DMS114 treated with DMSO at 0.1 percent for 48 hours (cell line): ENCODE measurements around the gene RAB28.

Source experiments
- DNase-seq: peaks from one replicate; lab custom pipeline; 2025; ENCODE audit not compliant: unreplicated experiment; lab: John Stamatoyannopoulos, UW

Gene RAB28

GRCh38 chr4:13384055-13384454 is 100.1 kb downstream of the RAB28 start:
- no peak for DNase-seq

GRCh38 chr4:13378973-13379759 is 105.0 kb downstream of the RAB28 start:
- DNase-seq: no peak

- no peak for DNase-seq
Measured at GRCh38 chr4:13371048-13371447, 113.1 kb downstream of the RAB28 start.

GRCh38 chr4:13368217-13368616 is 115.9 kb downstream of the RAB28 start:
- no peak for DNase-seq

GRCh38 chr4:13367691-13368090 is 116.4 kb downstream of the RAB28 start:
- DNase-seq: no peak

- DNase-seq: no peak
Measured at GRCh38 chr4:13367244-13367643, 116.9 kb downstream of the RAB28 start.

GRCh38 chr4:13365195-13365594 is 118.9 kb downstream of the RAB28 start:
- no peak for DNase-seq

GRCh38 chr4:13364653-13365052 is 119.5 kb downstream of the RAB28 start:
- no peak for DNase-seq

GRCh38 chr4:13364172-13364571 is 120.0 kb downstream of the RAB28 start:
- no peak for DNase-seq

GRCh38 chr4:13359809-13360208 is 124.3 kb downstream of the RAB28 start:
- no peak for DNase-seq

GRCh38 chr4:13355111-13355880 is 128.8 kb downstream of the RAB28 start:
- no peak for DNase-seq

- no peak for DNase-seq
Measured at GRCh38 chr4:13349096-13349495, 135.0 kb downstream of the RAB28 start.

- no peak for DNase-seq
Measured at GRCh38 chr4:13348216-13348615, 135.9 kb downstream of the RAB28 start.

GRCh38 chr4:13347517-13348125 is 136.5 kb downstream of the RAB28 start:
- DNase-seq: no peak

GRCh38 chr4:13344216-13344615 is 139.9 kb downstream of the RAB28 start:
- DNase-seq: no peak

GRCh38 chr4:13340672-13341071 is 143.5 kb downstream of the RAB28 start:
- no peak for DNase-seq

GRCh38 chr4:13331827-13332226 is 152.3 kb downstream of the RAB28 start:
- DNase-seq: no peak

- no peak for DNase-seq
Measured at GRCh38 chr4:13329963-13330362, 154.2 kb downstream of the RAB28 start.

GRCh38 chr4:13329340-13329850 is 154.7 kb downstream of the RAB28 start:
- no peak for DNase-seq

GRCh38 chr4:13328591-13328990 is 155.5 kb downstream of the RAB28 start:
- DNase-seq: no peak

GRCh38 chr4:13327991-13328390 is 156.1 kb downstream of the RAB28 start:
- no peak for DNase-seq

GRCh38 chr4:13325744-13326143 is 158.4 kb downstream of the RAB28 start:
- DNase-seq: no peak
